ENCODE measurements around the gene MYL7.

- no peak for TF ChIP-seq CTCF (IDR thresholded peaks at IDR 0.05)
- TF ChIP-seq POLR2A (IDR thresholded peaks at IDR 0.05; ENCODE audit: low read depth): no peak
- TF ChIP-seq POLR2AphosphoS5 (IDR thresholded peaks at IDR 0.05): no peak
Observed at GRCh38 chr7:44139311-44140010, 1.7 kb downstream of the MYL7 start.
